HG02884 (cell line): Measurements from ENCODE around the gene KCNQ1OT1.

Source experiments
- ATAC-seq: cut with Tn5 transposase; IDR thresholded peaks from one replicate; pipeline ENCODE4 v1.9.1; 2021; ENCODE audit warnings: mild to moderate bottlenecking, moderate library complexity; ENCODE audit not compliant: unreplicated experiment

KCNQ1OT1 gene

GRCh38 chr11:2688381-2689231 lies 11.2 kb downstream of the KCNQ1OT1 start:
- no peak for ATAC-seq

- ATAC-seq, result no peak
Observed at GRCh38 chr11:2687782-2688191, 12.0 kb downstream of the KCNQ1OT1 start.

- no peak for ATAC-seq
Observed at GRCh38 chr11:2687223-2687530, 12.6 kb downstream of the KCNQ1OT1 start.

- no peak for ATAC-seq
Observed at GRCh38 chr11:2686360-2687222, 13.2 kb downstream of the KCNQ1OT1 start.

GRCh38 chr11:2685566-2686359 lies 14.0 kb downstream of the KCNQ1OT1 start:
- no peak for ATAC-seq

- ATAC-seq, result no peak
Observed at GRCh38 chr11:2685051-2685450, 14.7 kb downstream of the KCNQ1OT1 start.

- no peak for ATAC-seq
Observed at GRCh38 chr11:2684581-2684980, 15.2 kb downstream of the KCNQ1OT1 start.

GRCh38 chr11:2683806-2684205 lies 16.0 kb downstream of the KCNQ1OT1 start:
- no peak for ATAC-seq

GRCh38 chr11:2681408-2682145 lies 18.2 kb downstream of the KCNQ1OT1 start:
- no peak for ATAC-seq

- no peak for ATAC-seq
Observed at GRCh38 chr11:2679011-2679676, 20.6 kb downstream of the KCNQ1OT1 start.

GRCh38 chr11:2678396-2678795 lies 21.4 kb downstream of the KCNQ1OT1 start:
- ATAC-seq, result no peak

GRCh38 chr11:2677127-2677526 lies 22.7 kb downstream of the KCNQ1OT1 start:
- ATAC-seq, result no peak

- no peak for ATAC-seq
Observed at GRCh38 chr11:2675540-2675939, 24.3 kb downstream of the KCNQ1OT1 start.

GRCh38 chr11:2674658-2675131 lies 25.1 kb downstream of the KCNQ1OT1 start:
- ATAC-seq, result no peak

GRCh38 chr11:2673871-2674471 lies 25.8 kb downstream of the KCNQ1OT1 start:
- ATAC-seq, result no peak

GRCh38 chr11:2673250-2673610 lies 26.6 kb downstream of the KCNQ1OT1 start:
- no peak for ATAC-seq

GRCh38 chr11:2672553-2673249 lies 27.1 kb downstream of the KCNQ1OT1 start:
- no peak for ATAC-seq

GRCh38 chr11:2671748-2672147 lies 28.0 kb downstream of the KCNQ1OT1 start:
- ATAC-seq, result no peak

- ATAC-seq, result no peak
Observed at GRCh38 chr11:2670541-2671100, 29.2 kb downstream of the KCNQ1OT1 start.
